Coronary artery (tissue), 2 donors: ENCODE results near the gene P3R3URF.
A peak's percentile ranks its signal among the peaks of the same experiment; 100 is the strongest.

ENCODE experiments used
- DNase-seq: peaks from one replicate; pipeline ENCODE4 v3.0.0-alpha.2; 2017; ENCODE audit warnings: low spot score
- H3K27ac ChIP-seq, 2 donors: fragments of 200-600 bp; sonication (generic); one replicate each; pipeline ENCODE4 v1.5.1; 2016 to 2019
- H3K4me3 ChIP-seq: fragments of 200-600 bp; sonication (generic); 2 replicates; pipeline ENCODE4 v1.5.1; 2016; ENCODE audit warnings: mild to moderate bottlenecking, moderate library complexity
- CTCF ChIP-seq: fragments of 200-600 bp; sonication (generic); IDR thresholded peaks from one replicate; pipeline ENCODE4 v1.5.1; 2019; ENCODE audit warnings: antibody characterized with exemption

The P3R3URF gene

GRCh38 chr1:46194641-46195193, 18.4 kb upstream of the P3R3URF start:
- DNase-seq, result no peak
- Histone ChIP-seq H3K4me3 (no peak overlapping the region), H3K27ac (no peak overlapping the region)
- no peak for TF ChIP-seq CTCF

DNA sequence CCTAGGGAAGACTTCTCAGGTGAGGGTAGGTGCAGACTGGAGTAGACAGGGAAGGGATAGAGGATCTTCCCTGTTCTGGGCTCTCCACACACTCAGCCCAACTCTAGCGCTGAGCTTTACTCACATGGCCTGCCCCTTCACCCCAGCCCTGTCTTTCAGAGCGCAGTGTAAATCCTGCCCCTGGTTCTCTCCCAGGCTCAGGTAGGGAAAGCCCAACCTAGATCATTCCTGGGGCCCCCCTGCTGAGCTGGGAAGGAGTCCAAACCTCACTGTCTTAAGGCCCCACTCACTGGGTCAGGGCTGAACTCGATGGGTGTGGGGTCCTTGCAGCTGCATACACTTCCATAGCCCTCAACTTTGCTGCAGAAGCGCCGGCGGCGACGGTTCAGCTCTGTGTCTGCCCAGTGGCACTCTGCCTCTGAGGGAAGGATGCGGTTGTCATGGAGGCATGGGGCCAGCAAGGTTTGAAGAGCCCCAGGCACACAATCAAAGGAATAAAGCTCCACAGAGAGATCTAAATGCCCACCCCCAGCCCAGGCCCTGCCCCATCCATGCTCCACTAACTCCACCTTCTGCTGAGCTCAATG, 17.8 kb upstream of the P3R3URF start:
- Histone ChIP-seq H3K27ac (no peak overlapping the region), H3K4me3 (no peak overlapping the region)
- TF ChIP-seq CTCF, result no peak
- DNase-seq, result no peak

DNA sequence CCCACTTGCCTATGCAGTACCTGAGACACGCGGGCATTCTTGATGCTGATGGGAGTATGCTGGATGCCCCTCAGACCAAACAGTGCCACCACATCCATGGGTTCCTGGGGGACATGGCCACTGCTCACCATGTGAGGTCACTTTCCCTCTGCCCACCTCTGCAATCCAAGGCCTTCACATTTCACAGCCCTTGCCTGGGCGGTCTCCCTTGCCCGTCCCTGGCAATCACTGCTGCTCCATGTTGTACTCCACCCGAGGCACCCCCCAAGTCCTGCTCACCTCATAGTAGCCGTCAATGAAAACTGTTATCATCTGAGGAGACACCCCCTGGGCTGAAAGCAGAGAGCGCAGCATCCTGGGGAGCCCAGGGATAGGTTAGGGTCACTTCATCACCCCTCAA, 17.0 kb upstream of the P3R3URF start:
- TF ChIP-seq CTCF, result no peak
- DNase-seq, result no peak
- no peak overlapping the region for H3K27ac ChIP-seq
- H3K4me3 ChIP-seq, result no peak overlapping the region

DNA sequence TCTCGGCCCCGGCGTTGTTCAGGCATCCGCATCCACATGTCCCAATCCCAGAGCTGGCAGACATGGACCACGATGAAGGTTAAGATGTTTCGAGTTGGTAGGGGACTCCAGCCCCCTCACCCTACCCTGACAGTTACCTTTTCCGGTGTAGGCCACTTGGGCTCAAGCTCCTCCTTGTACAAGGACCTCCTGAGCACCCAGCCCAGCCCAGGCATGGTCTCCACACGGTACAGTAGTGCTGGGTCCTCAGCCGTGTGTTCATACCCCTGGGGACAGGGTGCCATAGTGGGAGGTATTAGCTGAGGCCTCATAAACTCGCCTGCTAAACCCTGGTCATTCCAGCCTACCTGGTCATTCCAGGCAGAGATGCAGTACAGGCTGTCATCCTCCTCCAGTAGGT, 15.9 kb upstream of the P3R3URF start:
- Histone ChIP-seq H3K27ac (no peak overlapping the region), H3K4me3 (no peak overlapping the region)
- TF ChIP-seq CTCF, result no peak
- no peak for DNase-seq

DNA sequence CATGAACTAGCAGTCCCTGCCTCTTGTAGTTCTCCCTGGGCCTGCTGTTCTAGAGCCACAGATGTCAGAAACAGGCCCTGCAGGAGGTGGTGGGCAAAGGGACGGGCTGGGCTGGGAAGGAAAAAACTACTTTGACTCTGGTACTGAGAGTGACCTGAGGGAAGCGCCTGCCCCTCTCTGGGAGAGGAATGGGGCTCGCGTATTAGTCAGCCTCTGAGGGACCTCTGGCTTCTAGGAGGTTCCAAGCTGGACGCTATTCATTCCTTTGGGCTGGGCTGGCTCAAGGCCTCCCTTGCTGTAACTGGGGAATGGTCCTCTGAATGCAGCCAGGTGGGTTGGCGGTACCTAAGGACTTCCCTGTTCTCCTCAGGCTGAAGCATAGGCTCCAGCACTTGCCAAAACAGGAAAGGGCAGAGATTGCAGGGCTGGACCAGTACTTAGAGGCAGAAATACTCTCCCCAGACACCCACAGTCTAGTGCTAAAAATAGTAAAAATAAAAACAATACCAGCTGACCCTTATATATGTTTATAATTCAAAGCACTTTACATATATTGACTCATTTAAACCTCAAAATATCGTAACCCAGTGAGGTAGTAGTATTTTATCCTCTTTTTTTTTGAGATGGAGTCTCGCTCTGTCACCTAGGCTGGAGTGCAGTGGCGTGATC, 14.9 kb upstream of the P3R3URF start:
- DNase-seq, result no peak
- Histone ChIP-seq H3K27ac (peak overlapping the region in 1 of 2 donors; percentile 7), H3K4me3 (no peak overlapping the region)
- no peak for TF ChIP-seq CTCF

DNA sequence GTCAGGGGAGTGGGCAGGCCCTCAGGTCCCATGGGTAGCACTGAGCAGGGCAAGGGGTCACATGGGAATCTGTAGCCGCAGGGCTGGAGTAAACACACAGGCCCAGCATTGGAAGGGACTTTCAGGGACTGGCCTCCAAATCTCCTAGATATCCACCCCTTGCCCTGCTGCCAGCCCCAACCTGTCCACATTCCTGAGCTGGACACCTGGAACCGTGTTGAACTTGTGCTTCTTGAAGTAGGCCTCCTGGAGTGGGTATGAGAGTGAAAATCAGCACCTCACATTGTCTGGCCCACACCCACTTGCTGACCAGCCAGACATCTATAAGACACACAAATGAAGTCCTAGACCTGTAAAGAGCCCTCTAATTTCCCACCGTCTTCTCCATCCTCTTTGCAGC, 14.3 kb upstream of the P3R3URF start:
- TF ChIP-seq CTCF, result no peak
- H3K27ac ChIP-seq, result no peak overlapping the region
- H3K4me3 ChIP-seq, result no peak overlapping the region
- DNase-seq, result no peak
